WERI-Rb-1 (cell line): Measurements from ENCODE around the gene PTPRT.

ENCODE experiments used
- DNase-seq: peaks from one replicate; pipeline ENCODE4 v3.0.0-alpha.2; 2020
- H3K27ac ChIP-seq: fragments of 250-450 bp; sonication (Bioruptor Pico); 2 replicates; pipeline ENCODE4 v1.5.1; 2020; ENCODE audit warnings: mild to moderate bottlenecking, moderate library complexity
- H3K27me3 ChIP-seq: fragments of 250-450 bp; sonication (Bioruptor Pico); 2 replicates; pipeline ENCODE4 v1.5.1; 2021; ENCODE audit warnings: mild to moderate bottlenecking, low read depth, moderate library complexity; ENCODE audit not compliant: insufficient read depth, severe bottlenecking
- H3K36me3 ChIP-seq: fragments of 250-450 bp; sonication (Bioruptor Pico); 2 replicates; pipeline ENCODE4 v1.5.1; 2020; ENCODE audit warnings: mild to moderate bottlenecking, moderate library complexity
- H3K4me3 ChIP-seq: 2 replicates; pipeline ENCODE4 v1.5.1; 2011; ENCODE audit warnings: low read depth, mild to moderate bottlenecking, control low read depth, low read length
- H3K9me3 ChIP-seq: fragments of 250-450 bp; sonication (Bioruptor Pico); 2 replicates; pipeline ENCODE4 v1.5.1; 2021; ENCODE audit warnings: mild to moderate bottlenecking, moderate library complexity; ENCODE audit not compliant: severe bottlenecking
- CTCF ChIP-seq: IDR thresholded peaks from 2 replicates; pipeline ENCODE4 v1.5.1; 2011; ENCODE audit warnings: low read depth, mild to moderate bottlenecking, control low read depth, inconsistent platforms, low read length

PTPRT gene

DNA sequence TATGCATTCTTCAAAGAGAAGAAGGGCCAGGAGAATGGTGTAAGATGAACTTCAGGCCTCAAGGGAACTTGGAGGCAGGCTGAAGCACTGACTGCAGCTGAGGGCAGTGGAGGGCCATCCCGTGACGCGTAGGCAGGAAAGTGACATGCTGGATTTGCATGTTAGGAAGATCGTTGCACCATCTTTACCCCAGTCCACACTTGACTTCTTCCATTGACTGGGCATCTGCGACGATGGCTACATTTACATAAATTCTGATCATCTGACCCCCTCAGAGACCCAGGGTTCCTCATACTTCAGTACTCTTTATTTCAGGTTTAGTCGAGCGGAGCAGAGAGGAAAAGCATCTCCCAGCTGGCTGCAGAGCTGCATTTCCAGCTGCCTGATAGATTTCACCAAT, 180.2 kb downstream of the PTPRT start:
- DNase-seq: no peak
- H3K9me3 ChIP-seq: no peaks in the 10 kb centered on the region
- H3K36me3 ChIP-seq: no peaks in the 10 kb centered on the region
- H3K27me3 ChIP-seq: no peaks in the 10 kb centered on the region
- no peak overlapping the region for H3K4me3 ChIP-seq
- no peak overlapping the region for H3K27ac ChIP-seq
- TF ChIP-seq CTCF: no peak

GRCh38 chr20:43007525-43007924, 182.2 kb downstream of the PTPRT start:
- no peak overlapping the region for H3K27ac ChIP-seq
- H3K36me3 ChIP-seq: no peaks in the 10 kb centered on the region
- H3K9me3 ChIP-seq: no peaks in the 10 kb centered on the region
- no peak for DNase-seq
- TF ChIP-seq CTCF: no peak
- H3K4me3 ChIP-seq: no peak overlapping the region
- no peaks in the 10 kb centered on the region for H3K27me3 ChIP-seq

GRCh38 chr20:43006651-43007375, 182.9 kb downstream of the PTPRT start:
- no peak for TF ChIP-seq CTCF
- Histone ChIP-seq H3K4me3 (no peak overlapping the region), H3K27ac (no peak overlapping the region), H3K9me3 (no peaks in the 10 kb centered on the region), H3K27me3 (no peaks in the 10 kb centered on the region), H3K36me3 (no peaks in the 10 kb centered on the region)
- peak; percentile 10 for DNase-seq

GRCh38 chr20:43003318-43003944, 186.3 kb downstream of the PTPRT start:
- no peaks in the 10 kb centered on the region for H3K9me3 ChIP-seq
- no peaks in the 10 kb centered on the region for H3K36me3 ChIP-seq
- H3K27ac ChIP-seq: no peak overlapping the region
- no peaks in the 10 kb centered on the region for H3K27me3 ChIP-seq
- no peak for DNase-seq
- no peak for TF ChIP-seq CTCF
- no peak overlapping the region for H3K4me3 ChIP-seq

- no peak for DNase-seq
- no peak for TF ChIP-seq CTCF
- Histone ChIP-seq H3K27ac (no peak overlapping the region), H3K36me3 (no peaks in the 10 kb centered on the region), H3K4me3 (no peak overlapping the region), H3K27me3 (no peaks in the 10 kb centered on the region), H3K9me3 (no peaks in the 10 kb centered on the region)
Observed at GRCh38 chr20:42996141-42996540, 193.6 kb downstream of the PTPRT start.
